ENCODE results near the gene ATP5PO. TPM values are rescaled to one million over a fixed set of nuclear protein-coding genes. Genes with fewer than 3 reads are reported as not detected.

The ATP5PO gene
- total RNA-seq, 1 donor from 2014 or later = 169 TPM

GRCh38 chr21:33909756-33910155 is 5.8 kb downstream of the ATP5PO start:
- TF ChIP-seq CTCF (IDR thresholded peaks at IDR 0.05) = no peak
- Mint-ChIP-seq H3K27ac (no peak overlapping the region), H3K4me1 (peaks cover 10% of the 10 kb centered on the region), H3K36me3 (ENCODE audit: low read depth) (peaks cover 76% of the 10 kb centered on the region), H3K4me3 (no peak overlapping the region), H3K9me3 (no peaks in the 10 kb centered on the region), H3K27me3 (no peaks in the 10 kb centered on the region)
- ATAC-seq (ENCODE audit: low read depth) = no peak
- ChIA-PET CTCF (no interaction called here), POLR2A (no interaction called here)
- intact Hi-C loops (cut with micrococcal nuclease) = loop anchor here (10.0 kb wide), 1 partner anchor 635 kb away; no protein-coding TSS in a partner anchor
- DNase-seq = no peak

- H3K9me3 Mint-ChIP-seq = no peaks in the 10 kb centered on the region
- H3K27ac Mint-ChIP-seq = no peak overlapping the region
- no peaks in the 10 kb centered on the region for H3K27me3 Mint-ChIP-seq
- H3K4me1 Mint-ChIP-seq = peaks cover 3% of the 10 kb centered on the region
- no peak for TF ChIP-seq CTCF (IDR thresholded peaks at IDR 0.05)
- ChIA-PET CTCF (no interaction called here), POLR2A (no interaction called here)
- peaks cover 82% of the 10 kb centered on the region for H3K36me3 Mint-ChIP-seq (ENCODE audit: low read depth)
- ATAC-seq (ENCODE audit: low read depth) = no peak
- DNase-seq = no peak
- no peak overlapping the region for H3K4me3 Mint-ChIP-seq
- intact Hi-C loops (cut with micrococcal nuclease) = no loop called here
Observed at GRCh38 chr21:33908760-33909159, 6.8 kb downstream of the ATP5PO start.

GRCh38 chr21:33904041-33904440 is 11.6 kb downstream of the ATP5PO start:
- ChIA-PET POLR2A (no interaction called here), CTCF (interaction anchor here (1.2 kb wide), 1 partner anchor 444 kb away, joined by 3 read pairs; no protein-coding TSS in a partner anchor)
- DNase-seq = no peak
- Mint-ChIP-seq H3K9me3 (no peaks in the 10 kb centered on the region), H3K27ac (no peak overlapping the region), H3K4me3 (no peak overlapping the region), H3K27me3 (no peaks in the 10 kb centered on the region), H3K4me1 (peaks cover 4% of the 10 kb centered on the region), H3K36me3 (ENCODE audit: low read depth) (peaks cover 84% of the 10 kb centered on the region)
- no peak for ATAC-seq (ENCODE audit: low read depth)
- intact Hi-C loops (cut with micrococcal nuclease) = no loop called here
- TF ChIP-seq CTCF (IDR thresholded peaks at IDR 0.05) = no peak

- no peak overlapping the region for H3K27ac Mint-ChIP-seq
- CTCF ChIA-PET = no interaction called here
- H3K4me1 Mint-ChIP-seq = peaks cover 4% of the 10 kb centered on the region
- no peak for TF ChIP-seq CTCF (IDR thresholded peaks at IDR 0.05)
- POLR2A ChIA-PET = no interaction called here
- no peak for DNase-seq
- peaks cover 68% of the 10 kb centered on the region for H3K36me3 Mint-ChIP-seq (ENCODE audit: low read depth)
- H3K27me3 Mint-ChIP-seq = no peaks in the 10 kb centered on the region
- ATAC-seq (ENCODE audit: low read depth) = no peak
- H3K9me3 Mint-ChIP-seq = no peaks in the 10 kb centered on the region
- intact Hi-C loops (cut with micrococcal nuclease) = no loop called here
- H3K4me3 Mint-ChIP-seq = no peak overlapping the region
Observed at GRCh38 chr21:33902349-33902748, 13.3 kb downstream of the ATP5PO start.

- peaks cover 62% of the 10 kb centered on the region for H3K36me3 Mint-ChIP-seq (ENCODE audit: low read depth)
Observed at GRCh38 chr21:33901412-33902288, 14.0 kb downstream of the ATP5PO start.

More at GRCh38 chr21:33901412-33902288, 14.0 kb downstream of the ATP5PO start:
- Mint-ChIP-seq H3K4me1 (peaks cover 4% of the 10 kb centered on the region), H3K4me3 (no peak overlapping the region), H3K9me3 (no peaks in the 10 kb centered on the region), H3K27ac (no peak overlapping the region), H3K27me3 (no peaks in the 10 kb centered on the region)
- no peak for TF ChIP-seq CTCF (IDR thresholded peaks at IDR 0.05)
- intact Hi-C loops (cut with micrococcal nuclease) = no loop called here
- ChIA-PET POLR2A (no interaction called here), CTCF (interaction anchor here (0.5 to 0.8 kb wide), 2 partner anchors 23 to 282 kb away, joined by 3 read pairs; no protein-coding TSS in a partner anchor)
- peak; percentile 14 for ATAC-seq (ENCODE audit: low read depth)
- no peak for DNase-seq

Data from activated B cell treated with CpG ODN at 0.5 μM for 24 hours (primary cell).